H9 (cell line): ENCODE data around the gene CDR2. TPM values are rescaled to one million over a fixed set of nuclear protein-coding genes. Genes with fewer than 3 reads are reported as not detected.
A peak's percentile ranks its signal among the peaks of the same experiment; 100 is the strongest.

ENCODE experiments used
- DNase-seq: peaks from one replicate; pipeline ENCODE4 v3.0.0-alpha.2; 2017
- H2AFZ ChIP-seq: one replicate; pipeline ENCODE4 v1.6.1; 2013; ENCODE audit warnings: mild to moderate bottlenecking, low read length, control low read depth, moderate library complexity
- H2AK5ac ChIP-seq: 2 replicates; pipeline ENCODE4 v1.6.1; 2013; ENCODE audit warnings: low read length, control low read depth, mixed read lengths; ENCODE audit not compliant: insufficient read length
- H2BK120ac ChIP-seq: one replicate; pipeline ENCODE4 v1.6.1; 2013; ENCODE audit warnings: low read depth, mild to moderate bottlenecking, low read length, control low read depth, inconsistent platforms; ENCODE audit not compliant: poor library complexity, severe bottlenecking
- H2BK12ac ChIP-seq: 2 replicates; pipeline ENCODE4 v1.6.1; 2013; ENCODE audit warnings: low read length, control low read depth, mixed read lengths, low read depth; ENCODE audit not compliant: insufficient read length
- H2BK15ac ChIP-seq: 2 replicates; pipeline ENCODE4 v1.6.1; 2013; ENCODE audit warnings: low read depth, low read length, control low read depth
- H2BK20ac ChIP-seq: one replicate; pipeline ENCODE4 v1.6.1; 2013; ENCODE audit warnings: low read depth, mild to moderate bottlenecking, low read length, control low read depth, inconsistent platforms; ENCODE audit not compliant: poor library complexity, severe bottlenecking
- H2BK5ac ChIP-seq: 2 replicates; pipeline ENCODE4 v1.6.1; 2013; ENCODE audit warnings: low read length, control low read depth, mixed read lengths; ENCODE audit not compliant: insufficient read length
- H3K14ac ChIP-seq: 2 replicates; pipeline ENCODE4 v1.6.1; 2013; ENCODE audit warnings: low read length, control low read depth; ENCODE audit not compliant: insufficient read depth
- H3K18ac ChIP-seq: 2 replicates; pipeline ENCODE4 v1.6.1; 2013; ENCODE audit warnings: low read depth, mild to moderate bottlenecking, mixed read lengths, low read length, control low read depth; ENCODE audit not compliant: insufficient read length
- H3K23ac ChIP-seq: 2 replicates; pipeline ENCODE4 v1.6.1; 2013; ENCODE audit warnings: low read length, control low read depth, mixed read lengths, low read depth; ENCODE audit not compliant: insufficient read length
- H3K23me2 ChIP-seq: 2 replicates; pipeline ENCODE4 v1.6.1; 2013; ENCODE audit warnings: low read depth, mild to moderate bottlenecking, mixed read lengths, low read length, control low read depth; ENCODE audit not compliant: insufficient read length, poor library complexity, severe bottlenecking
- H3K27ac ChIP-seq: 2 replicates; pipeline ENCODE4 v1.5.1; 2013; ENCODE audit warnings: low read length, control low read depth, mixed read lengths, low read depth; ENCODE audit not compliant: insufficient read length
- H3K27me3 ChIP-seq: 2 replicates; pipeline ENCODE4 v1.6.1; 2013; ENCODE audit warnings: low read length, control low read depth, inconsistent platforms; ENCODE audit not compliant: insufficient read depth
- H3K4ac ChIP-seq: 2 replicates; pipeline ENCODE4 v1.6.1; 2013; ENCODE audit warnings: low read depth, mild to moderate bottlenecking, control low read depth, inconsistent platforms, low read length, moderate library complexity
- H3K4me1 ChIP-seq: 2 replicates; pipeline ENCODE4 v1.6.1; 2013; ENCODE audit warnings: low read length, control low read depth, inconsistent platforms; ENCODE audit not compliant: insufficient read depth
- H3K4me2 ChIP-seq: 2 replicates; pipeline ENCODE4 v1.6.1; 2013; ENCODE audit warnings: low read length, control low read depth, mixed read lengths; ENCODE audit not compliant: insufficient read length, insufficient read depth
- H3K56ac ChIP-seq: 2 replicates; pipeline ENCODE4 v1.6.1; 2013; ENCODE audit warnings: low read depth, mild to moderate bottlenecking, mixed read lengths, low read length, control low read depth; ENCODE audit not compliant: insufficient read length
- H3K79me1 ChIP-seq: 2 replicates; pipeline ENCODE4 v1.6.1; 2013; ENCODE audit warnings: low read depth, mild to moderate bottlenecking, moderate library complexity, low read length, control low read depth, inconsistent platforms; ENCODE audit not compliant: insufficient read depth, poor library complexity, severe bottlenecking
- H3K79me2 ChIP-seq: 2 replicates; pipeline ENCODE4 v1.6.1; 2013; ENCODE audit warnings: low read length, control low read depth, inconsistent platforms; ENCODE audit not compliant: insufficient read depth
- H3K9ac ChIP-seq: 2 replicates; pipeline ENCODE4 v1.6.1; 2013; ENCODE audit warnings: low read length, control low read depth, mixed read lengths; ENCODE audit not compliant: insufficient read length; ENCODE audit errors: extremely low read depth
- H3K9me3 ChIP-seq: one replicate; pipeline ENCODE4 v1.6.1; 2013; ENCODE audit warnings: low read depth, low read length, inconsistent platforms; ENCODE audit not compliant: control insufficient read depth
- H3T11ph ChIP-seq: one replicate; pipeline ENCODE4 v1.6.1; 2013; ENCODE audit warnings: mild to moderate bottlenecking, low read length, control low read depth, inconsistent platforms
- H4K20me1 ChIP-seq: one replicate; pipeline ENCODE4 v1.6.1; 2013; ENCODE audit not compliant: control insufficient read depth, insufficient read length, insufficient read depth
- H4K5ac ChIP-seq: 2 replicates; pipeline ENCODE4 v1.6.1; 2013; ENCODE audit warnings: low read depth, mild to moderate bottlenecking, mixed read lengths, low read length, control low read depth; ENCODE audit not compliant: insufficient read length
- H4K8ac ChIP-seq: replicated peaks from 2 replicates; pipeline ENCODE4 v1.6.1; 2013; ENCODE audit warnings: low read length, control low read depth, mixed read lengths, low read depth; ENCODE audit not compliant: insufficient read length
- H4K91ac ChIP-seq: 2 replicates; pipeline ENCODE4 v1.6.1; 2013; ENCODE audit warnings: low read depth, mild to moderate bottlenecking, moderate library complexity, mixed read lengths, low read length, control low read depth; ENCODE audit not compliant: insufficient read length
- H3K27ac Mint-ChIP-seq, 3 experiments: 2 replicates in 2 of 3; 3 replicates in 1 of 3; pipeline ENCODE4 v1.8.0; 2020 to 2021; ENCODE audit warnings: mixed read lengths in 3 of 3, mild to moderate bottlenecking in 1 of 3, moderate library complexity in 1 of 3
- H3K27me3 Mint-ChIP-seq: 2 replicates; pipeline ENCODE4 v1.8.0; 2021; ENCODE audit warnings: low read depth, mild to moderate bottlenecking, moderate library complexity, mixed read lengths
- H3K36me3 Mint-ChIP-seq, 3 experiments: 2 replicates in 2 of 3; 3 replicates in 1 of 3; pipeline ENCODE4 v1.8.0; 2020 to 2021; ENCODE audit warnings: low read depth in 3 of 3, mixed read lengths in 3 of 3; ENCODE audit not compliant: insufficient read depth in 1 of 3
- H3K4me1 Mint-ChIP-seq, 2 experiments: 2 replicates each; pipeline ENCODE4 v1.8.0; 2020; ENCODE audit warnings: mixed read lengths in 2 of 2
- H3K4me3 Mint-ChIP-seq, 2 experiments: 2 replicates in 1 of 2; 3 replicates in 1 of 2; pipeline ENCODE4 v1.8.0; 2020 to 2021; ENCODE audit warnings: mild to moderate bottlenecking in 2 of 2, mixed read lengths in 2 of 2, moderate library complexity in 1 of 2
- H3K9me3 Mint-ChIP-seq, 2 experiments: 2 replicates in 1 of 2; 3 replicates in 1 of 2; pipeline ENCODE4 v1.8.0; 2020; ENCODE audit warnings: mild to moderate bottlenecking in 2 of 2, mixed read lengths in 2 of 2, moderate library complexity in 1 of 2
- WGBS: extraction: QIAGEN DNeasy Blood & Tissue Kit; methylation state at CpG from one replicate; pipeline ENCODE4 v1.1.7; 2013; ENCODE audit warnings: missing lambda C conversion rate, low lambda C conversion rate, mixed read lengths; ENCODE audit not compliant: insufficient read length; ENCODE audit errors: extremely low coverage; 5-methylcytosine and 5-hydroxymethylcytosine counted together
- total RNA-seq: library from RNA; stranded (reverse); gene quantifications from 2 replicates; pipeline ENCODE4 v1.2.1, GENCODE V29; 2021
- TF ChIP-seq, protein P1 (sequence below): fragments of 200-600 bp; sonication (generic); conservative IDR thresholded peaks from 3 replicates; pipeline ENCODE4 v1.8.0; 2021; ENCODE audit warnings: antibody characterized with exemption, mild to moderate bottlenecking

Gene CDR2
- total RNA-seq, 1 experiment from 2014 or later = 33.4 TPM

DNA sequence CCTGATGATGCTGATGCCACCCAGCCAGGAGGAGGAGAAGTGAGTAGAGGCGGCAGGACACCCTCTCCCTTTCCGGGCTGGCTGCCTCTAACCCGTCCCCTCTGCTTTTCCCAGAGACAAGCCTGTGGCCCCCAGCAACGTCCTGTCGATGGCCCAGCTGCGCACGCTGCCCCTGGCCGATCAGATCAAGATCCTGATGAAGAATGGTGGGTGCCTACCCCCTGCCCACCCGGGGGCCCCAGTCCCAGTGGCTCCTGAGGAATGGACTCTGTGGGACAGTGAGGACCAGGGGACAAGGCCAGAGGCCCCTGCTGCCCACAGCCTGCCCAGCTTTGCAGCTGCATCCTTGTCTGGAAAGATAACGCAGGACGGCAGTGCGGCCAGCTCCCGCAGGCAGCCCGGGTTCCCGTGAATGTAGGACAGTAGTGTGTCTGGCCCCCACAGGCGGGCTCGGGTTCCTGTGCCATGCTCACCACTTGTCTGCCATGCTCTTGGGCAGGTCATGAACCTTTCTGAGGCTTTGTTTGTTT lies 57.4 kb downstream of the CDR2 start:
- no peak overlapping the region for H3K4me3 Mint-ChIP-seq
- no peak overlapping the region for H4K91ac ChIP-seq
- H4K5ac ChIP-seq = no peak overlapping the region
- no peak overlapping the region for H3K18ac ChIP-seq
- no peak overlapping the region for H2AK5ac ChIP-seq
- no peaks in the 10 kb centered on the region for H3K79me2 ChIP-seq
- 0 out of 7 replicates have a peak overlapping the region, but pooled peaks of 1 of the 3 experiments have one; percentile 2 for H3K27ac Mint-ChIP-seq
- H2AFZ ChIP-seq = no peak overlapping the region
- no peak overlapping the region for H3K23ac ChIP-seq
- no peaks in the 10 kb centered on the region for H3K27me3 Mint-ChIP-seq
- H2BK5ac ChIP-seq = no peak overlapping the region
- H3K23me2 ChIP-seq = no peaks in the 10 kb centered on the region
- H3K36me3 Mint-ChIP-seq = peaks cover 36 to 79% (median 66%) of the 10 kb centered on the region in 3 experiments
- no peak overlapping the region for H3K14ac ChIP-seq
- TF ChIP-seq, protein P1, sequence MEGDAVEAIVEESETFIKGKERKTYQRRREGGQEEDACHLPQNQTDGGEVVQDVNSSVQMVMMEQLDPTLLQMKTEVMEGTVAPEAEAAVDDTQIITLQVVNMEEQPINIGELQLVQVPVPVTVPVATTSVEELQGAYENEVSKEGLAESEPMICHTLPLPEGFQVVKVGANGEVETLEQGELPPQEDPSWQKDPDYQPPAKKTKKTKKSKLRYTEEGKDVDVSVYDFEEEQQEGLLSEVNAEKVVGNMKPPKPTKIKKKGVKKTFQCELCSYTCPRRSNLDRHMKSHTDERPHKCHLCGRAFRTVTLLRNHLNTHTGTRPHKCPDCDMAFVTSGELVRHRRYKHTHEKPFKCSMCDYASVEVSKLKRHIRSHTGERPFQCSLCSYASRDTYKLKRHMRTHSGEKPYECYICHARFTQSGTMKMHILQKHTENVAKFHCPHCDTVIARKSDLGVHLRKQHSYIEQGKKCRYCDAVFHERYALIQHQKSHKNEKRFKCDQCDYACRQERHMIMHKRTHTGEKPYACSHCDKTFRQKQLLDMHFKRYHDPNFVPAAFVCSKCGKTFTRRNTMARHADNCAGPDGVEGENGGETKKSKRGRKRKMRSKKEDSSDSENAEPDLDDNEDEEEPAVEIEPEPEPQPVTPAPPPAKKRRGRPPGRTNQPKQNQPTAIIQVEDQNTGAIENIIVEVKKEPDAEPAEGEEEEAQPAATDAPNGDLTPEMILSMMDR = no peak
- H2BK120ac ChIP-seq = no peak overlapping the region
- H3K9me3 Mint-ChIP-seq = no peaks in the 10 kb centered on the region; a peak in 1 of 5 replicates
- no peak overlapping the region for H2BK12ac ChIP-seq
- no peak overlapping the region for H3K4me2 ChIP-seq
- H3K4ac ChIP-seq = no peak overlapping the region
- no peak overlapping the region for H3K56ac ChIP-seq
- no peaks in the 10 kb centered on the region for H4K20me1 ChIP-seq
- no peak overlapping the region for H4K8ac ChIP-seq
- H3K4me1 ChIP-seq = no peaks in the 10 kb centered on the region
- no peaks in the 10 kb centered on the region for H3K9me3 ChIP-seq
- no peak for DNase-seq
- H2BK20ac ChIP-seq = no peak overlapping the region
- peaks cover 0 to 6% of the 10 kb centered on the region in 2 experiments; a peak in 2 of 4 replicates for H3K4me1 Mint-ChIP-seq
- no peak overlapping the region for H3K9ac ChIP-seq
- no peak overlapping the region for H3T11ph ChIP-seq
- no peaks in the 10 kb centered on the region for H3K79me1 ChIP-seq
- H3K27me3 ChIP-seq = no peaks in the 10 kb centered on the region
- no peak overlapping the region for H3K27ac ChIP-seq
- H2BK15ac ChIP-seq = no peak overlapping the region
- no CpG with 5 or more reads among the region's 17 CpGs for WGBS
